ACC112 (cell line): Measurements from ENCODE around the gene ANKRD33B.

Experiments used
- H2AFZ ChIP-seq: fragments of 200-600 bp; sonication (generic); one replicate; pipeline ENCODE4 v1.6.0; 2017; ENCODE audit warnings: antibody characterized with exemption, low read length; ENCODE audit not compliant: unreplicated experiment
- H3K27ac ChIP-seq: fragments of 200-600 bp; sonication (generic); 2 replicates; pipeline ENCODE4 v1.5.1; 2014; ENCODE audit warnings: low read depth, mild to moderate bottlenecking, antibody characterized with exemption, low read length, moderate library complexity
- H3K27me3 ChIP-seq: fragments of 200-600 bp; sonication (generic); 2 replicates; pipeline ENCODE4 v1.6.1; 2014; ENCODE audit warnings: mild to moderate bottlenecking, antibody characterized with exemption, low read length, moderate library complexity, mixed read lengths; ENCODE audit not compliant: insufficient read depth
- H3K36me3 ChIP-seq: fragments of 200-600 bp; sonication (generic); 2 replicates; pipeline ENCODE4 v1.6.1; 2016; ENCODE audit warnings: mild to moderate bottlenecking, antibody characterized with exemption, low read length, moderate library complexity, mixed read lengths; ENCODE audit not compliant: insufficient read depth
- H3K4me1 ChIP-seq: fragments of 200-600 bp; sonication (generic); one replicate; pipeline ENCODE4 v1.6.1; 2016; ENCODE audit warnings: low read length, mixed read lengths; ENCODE audit not compliant: insufficient read depth, unreplicated experiment, control insufficient read depth
- H3K4me3 ChIP-seq: fragments of 200-600 bp; sonication (generic); 2 replicates; pipeline ENCODE4 v1.5.1; 2014; ENCODE audit warnings: mild to moderate bottlenecking, low read depth, low read length
- H3K79me2 ChIP-seq: fragments of 200-600 bp; sonication (generic); one replicate; pipeline ENCODE4 v1.6.0; 2016; ENCODE audit warnings: low read length; ENCODE audit not compliant: control insufficient read depth, unreplicated experiment, insufficient read depth

The ANKRD33B gene

DNA sequence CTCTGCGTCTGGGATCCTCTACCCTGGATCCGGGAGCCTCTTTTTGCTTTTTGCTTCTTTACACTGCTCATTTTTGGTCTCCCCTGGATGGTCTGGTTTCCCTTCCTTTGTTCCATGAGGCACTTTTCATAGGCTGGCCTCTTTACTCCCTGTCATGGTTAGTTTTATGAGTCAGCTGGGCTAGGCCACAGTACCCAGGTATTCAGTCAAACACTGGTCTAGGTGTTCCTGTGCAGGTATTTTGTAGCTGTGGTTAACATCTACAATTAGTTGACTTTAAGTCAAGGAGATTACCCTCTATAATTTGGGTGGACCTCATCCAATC lies 17.5 kb downstream of the ANKRD33B start:
- H3K4me3 ChIP-seq = no peak overlapping the region
- H3K27ac ChIP-seq = no peak overlapping the region
- peaks cover 11% of the 10 kb centered on the region for H3K4me1 ChIP-seq
- H3K36me3 ChIP-seq = no peaks in the 10 kb centered on the region
- H3K79me2 ChIP-seq = no peaks in the 10 kb centered on the region
- H3K27me3 ChIP-seq = no peaks in the 10 kb centered on the region
- H2AFZ ChIP-seq = no peak overlapping the region

DNA sequence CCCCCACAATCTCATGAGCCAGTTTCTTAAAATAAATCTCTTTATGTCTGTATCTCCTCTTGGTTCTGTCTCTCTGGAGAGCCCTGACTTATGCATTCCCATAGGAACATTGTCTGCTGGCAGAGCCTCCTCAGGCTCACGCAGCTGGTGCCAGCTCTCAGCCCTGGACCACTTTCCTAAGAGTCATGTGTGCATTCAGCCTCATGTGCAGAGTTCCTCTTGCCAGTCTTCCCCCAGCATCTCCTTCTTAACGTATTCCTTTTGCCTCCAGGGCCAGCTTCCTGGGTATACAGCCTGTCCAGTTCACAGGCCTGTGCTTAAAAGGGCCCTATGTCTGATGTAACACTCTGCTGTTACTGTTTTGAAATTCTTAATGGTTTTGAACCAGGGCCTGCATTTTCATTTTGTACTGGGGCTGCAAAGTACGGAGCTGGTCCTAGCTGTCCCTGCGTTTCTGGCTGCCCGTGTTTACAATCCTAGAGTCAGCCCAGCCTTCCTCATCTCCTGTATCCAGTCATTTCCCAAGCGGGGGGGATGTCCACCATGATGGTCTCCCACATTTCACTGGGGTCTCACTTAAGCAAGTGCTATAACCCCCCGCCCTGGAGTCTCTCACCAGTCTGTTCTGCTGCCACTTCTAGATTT lies 18.1 kb downstream of the ANKRD33B start:
- H3K27me3 ChIP-seq = no peaks in the 10 kb centered on the region
- no peak overlapping the region for H3K4me3 ChIP-seq
- peaks cover 11% of the 10 kb centered on the region for H3K4me1 ChIP-seq
- no peak overlapping the region for H3K27ac ChIP-seq
- no peak overlapping the region for H2AFZ ChIP-seq
- H3K36me3 ChIP-seq = no peaks in the 10 kb centered on the region
- no peaks in the 10 kb centered on the region for H3K79me2 ChIP-seq

DNA sequence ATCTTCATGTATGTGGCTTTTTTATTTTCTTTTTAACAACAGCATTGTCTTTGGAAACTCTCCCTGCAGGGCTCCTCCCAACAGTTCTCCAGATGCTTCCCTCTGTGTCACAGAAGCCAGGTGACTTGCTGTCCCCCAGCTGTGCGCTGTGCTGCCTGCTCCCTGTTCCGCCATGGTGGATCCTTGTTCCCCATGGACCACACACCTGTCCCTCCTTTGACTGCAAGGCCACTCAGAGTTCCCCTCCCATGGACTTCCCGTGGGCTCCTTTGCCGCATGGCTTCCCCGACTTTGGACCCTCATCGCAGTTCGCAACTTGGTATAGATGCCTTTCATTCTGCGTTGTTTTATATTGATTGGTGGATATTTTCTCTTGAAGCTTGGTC lies 18.6 kb downstream of the ANKRD33B start:
- no peak overlapping the region for H2AFZ ChIP-seq
- no peaks in the 10 kb centered on the region for H3K79me2 ChIP-seq
- no peaks in the 10 kb centered on the region for H3K36me3 ChIP-seq
- no peak overlapping the region for H3K27ac ChIP-seq
- H3K27me3 ChIP-seq = no peaks in the 10 kb centered on the region
- no peak overlapping the region for H3K4me3 ChIP-seq
- H3K4me1 ChIP-seq = peaks cover 8% of the 10 kb centered on the region

DNA sequence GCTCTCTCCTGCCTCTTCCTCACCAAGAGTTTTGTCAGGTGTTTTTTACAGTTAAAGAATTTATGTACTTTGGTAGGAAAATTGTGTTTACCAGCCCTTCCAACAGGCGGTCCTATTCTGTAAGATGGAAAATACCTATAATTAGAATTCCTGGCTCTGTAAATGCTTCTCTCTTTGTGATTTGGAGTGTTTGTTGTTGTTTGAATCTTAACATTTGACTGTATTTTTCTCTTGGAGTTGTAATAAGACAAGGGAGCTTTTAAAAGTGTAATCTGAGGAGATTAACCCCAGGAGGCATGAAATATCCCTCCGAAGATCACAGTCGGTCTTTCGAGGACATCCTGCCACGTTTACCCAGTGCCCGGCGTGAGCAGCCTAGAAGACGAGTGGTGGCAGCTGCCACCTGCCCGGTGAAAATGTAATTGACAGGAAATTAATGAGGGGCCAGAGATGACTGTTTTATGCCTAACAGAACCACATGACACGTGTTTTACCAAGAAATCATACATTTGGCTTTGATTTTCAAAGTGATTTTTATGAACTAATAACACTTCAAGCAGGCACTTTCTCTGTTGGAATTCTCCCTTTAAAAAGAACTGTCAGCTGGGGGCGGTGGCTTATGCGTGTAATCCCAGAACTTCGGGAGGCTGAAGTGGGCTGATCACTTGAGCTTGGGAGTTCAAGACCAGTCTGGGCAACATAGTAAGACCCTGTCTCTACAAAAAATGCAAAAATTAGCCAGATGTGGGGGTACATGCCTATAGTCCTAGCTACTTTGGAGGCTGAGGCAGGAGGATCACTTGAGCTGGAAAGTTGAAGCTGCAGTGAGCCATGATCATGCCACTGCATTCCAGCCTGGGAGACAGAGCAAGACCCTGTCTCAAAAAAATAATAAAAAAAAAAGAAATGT lies 20.0 kb downstream of the ANKRD33B start:
- no peaks in the 10 kb centered on the region for H3K27me3 ChIP-seq
- no peaks in the 10 kb centered on the region for H3K79me2 ChIP-seq
- no peaks in the 10 kb centered on the region for H3K4me1 ChIP-seq
- no peak overlapping the region for H2AFZ ChIP-seq
- no peaks in the 10 kb centered on the region for H3K36me3 ChIP-seq
- H3K27ac ChIP-seq = no peak overlapping the region
- no peak overlapping the region for H3K4me3 ChIP-seq

DNA sequence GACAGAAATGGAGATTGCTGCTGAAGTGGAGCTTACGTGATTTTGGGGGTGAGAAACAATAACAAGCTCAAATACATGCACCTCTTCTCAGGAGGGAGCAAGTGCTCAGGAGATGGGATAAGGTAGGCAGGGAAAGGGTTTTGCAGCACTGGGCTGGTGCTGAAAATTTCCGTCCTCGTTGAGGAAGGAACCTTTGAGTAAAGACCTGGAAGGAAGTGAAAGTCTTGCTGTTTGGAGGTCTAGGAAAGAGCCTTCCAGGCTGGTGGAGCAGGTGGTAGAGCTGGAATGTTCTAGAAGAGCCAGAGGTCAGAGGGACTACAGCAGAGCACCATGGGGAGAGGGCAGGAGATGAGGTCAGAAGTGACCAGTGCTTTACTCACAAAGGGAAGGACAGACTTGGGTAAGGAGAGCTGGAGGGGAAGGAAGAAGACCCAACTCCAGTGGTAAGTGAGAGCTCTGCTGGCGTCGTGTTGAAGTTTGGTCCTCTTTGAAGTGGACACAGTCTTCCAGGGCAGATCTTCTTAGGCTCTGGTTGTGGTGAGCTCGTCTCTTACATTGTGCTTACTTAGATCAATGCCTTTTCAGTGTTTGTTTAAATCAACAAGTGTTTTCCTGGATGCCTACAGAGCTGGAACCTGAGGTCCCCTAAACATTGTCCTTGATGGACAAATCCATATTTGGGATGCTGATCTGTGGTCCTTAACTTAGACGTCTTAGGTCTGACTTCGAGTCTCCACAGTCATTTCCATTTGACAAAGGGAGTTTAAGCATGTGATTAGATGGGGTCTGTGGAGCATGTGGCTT lies 21.0 kb downstream of the ANKRD33B start:
- Histone ChIP-seq H3K36me3 (no peaks in the 10 kb centered on the region), H3K4me1 (no peaks in the 10 kb centered on the region), H3K79me2 (no peaks in the 10 kb centered on the region), H3K27me3 (no peaks in the 10 kb centered on the region), H3K27ac (no peak overlapping the region), H3K4me3 (no peak overlapping the region), H2AFZ (no peak overlapping the region)

DNA sequence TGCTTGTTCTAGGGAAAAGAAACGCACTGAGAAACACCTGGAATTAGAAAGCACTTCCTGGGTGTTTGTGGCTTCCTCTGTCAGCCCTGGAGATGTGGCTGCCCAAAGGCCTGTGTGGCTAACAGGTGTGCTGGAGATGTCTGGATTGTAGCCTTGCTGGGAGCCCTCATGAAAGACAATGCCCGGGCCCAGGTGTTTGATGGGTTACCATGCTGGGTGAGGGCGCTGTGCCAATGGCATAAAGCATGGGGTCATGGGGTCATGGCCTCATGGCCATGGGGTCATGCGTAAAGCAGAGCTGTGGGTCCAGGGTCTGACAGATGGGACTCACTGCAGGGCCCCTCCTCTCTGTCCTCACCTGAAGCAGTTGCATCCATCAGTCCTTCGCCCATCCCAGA lies 21.6 kb downstream of the ANKRD33B start:
- Histone ChIP-seq H3K27me3 (no peaks in the 10 kb centered on the region), H3K79me2 (no peaks in the 10 kb centered on the region), H3K4me3 (no peak overlapping the region), H3K36me3 (no peaks in the 10 kb centered on the region), H2AFZ (no peak overlapping the region), H3K4me1 (no peaks in the 10 kb centered on the region), H3K27ac (no peak overlapping the region)

DNA sequence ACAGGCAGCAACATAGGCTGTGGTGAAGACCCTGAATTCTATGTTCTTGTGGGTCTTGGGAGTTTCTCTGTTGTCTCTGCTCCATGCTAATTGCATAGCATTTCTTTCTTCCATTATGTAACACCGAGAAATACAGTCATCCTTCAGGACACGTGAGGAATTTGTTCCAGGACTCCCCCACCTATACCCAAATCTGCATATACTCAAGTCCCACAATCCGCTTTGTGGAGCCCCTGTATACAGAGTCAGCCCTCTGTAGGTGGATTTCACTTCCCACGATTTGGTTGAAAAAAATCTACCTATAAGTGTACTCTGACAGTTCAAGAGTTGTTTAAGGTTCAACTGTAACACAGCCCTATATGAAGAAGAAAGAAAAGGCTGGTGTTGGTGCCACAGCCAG lies 22.1 kb downstream of the ANKRD33B start:
- Histone ChIP-seq H3K4me3 (no peak overlapping the region), H3K4me1 (peaks cover 5% of the 10 kb centered on the region), H3K79me2 (no peaks in the 10 kb centered on the region), H2AFZ (no peak overlapping the region), H3K27me3 (no peaks in the 10 kb centered on the region), H3K36me3 (no peaks in the 10 kb centered on the region), H3K27ac (no peak overlapping the region)

DNA sequence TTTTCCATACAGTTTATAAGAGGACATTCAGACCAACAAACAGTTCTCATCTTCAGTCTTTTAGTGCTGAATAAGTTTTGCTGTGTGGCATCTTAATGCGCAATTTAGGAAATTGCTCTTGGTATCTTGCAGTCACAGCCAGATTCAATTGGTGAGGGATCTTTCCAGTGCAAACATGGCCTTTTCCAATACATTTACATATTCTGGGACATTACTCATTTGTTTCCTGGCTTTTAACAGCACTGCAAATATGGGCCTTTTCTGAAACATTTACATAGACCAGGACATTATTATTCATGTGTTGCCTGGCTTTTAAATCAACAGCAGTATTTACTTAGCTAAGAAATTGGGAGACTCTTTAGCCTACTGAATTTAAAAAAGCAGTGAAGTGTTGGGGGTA lies 22.7 kb downstream of the ANKRD33B start:
- Histone ChIP-seq H3K27me3 (no peaks in the 10 kb centered on the region), H3K79me2 (no peaks in the 10 kb centered on the region), H3K27ac (no peak overlapping the region), H2AFZ (no peak overlapping the region), H3K4me1 (peaks cover 8% of the 10 kb centered on the region), H3K4me3 (no peak overlapping the region), H3K36me3 (no peaks in the 10 kb centered on the region)

DNA sequence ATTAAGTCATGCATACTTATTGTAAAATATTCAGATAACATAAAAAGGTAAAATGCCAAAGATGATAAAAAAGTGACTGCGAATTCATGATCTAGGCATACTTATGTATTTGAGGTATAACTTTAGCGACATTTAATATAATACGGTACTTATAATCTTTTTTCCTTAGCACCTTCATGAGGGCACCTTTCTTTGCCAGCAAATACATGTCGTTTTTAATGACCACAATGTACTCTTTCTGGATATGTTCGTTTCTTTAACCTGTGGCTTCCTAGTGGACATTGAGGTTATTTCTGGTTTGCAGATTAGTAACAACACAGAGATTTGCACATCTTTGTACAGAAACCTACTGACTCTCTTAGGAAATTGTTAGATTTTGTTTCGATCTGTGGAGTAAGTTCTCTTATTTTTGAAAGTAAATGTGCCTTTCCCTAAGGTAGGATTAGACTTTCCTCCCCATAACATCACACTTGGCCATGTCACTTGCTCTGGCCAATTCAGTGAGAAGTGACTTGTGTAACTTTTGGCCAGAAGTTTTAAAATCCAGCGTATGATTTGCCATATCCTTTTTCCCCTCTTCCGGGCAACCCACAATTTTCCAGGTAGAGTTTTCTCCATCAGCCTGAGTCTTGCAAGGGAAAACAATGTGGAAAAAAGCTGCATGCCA lies 24.4 kb downstream of the ANKRD33B start:
- Histone ChIP-seq H2AFZ (no peak overlapping the region), H3K27me3 (no peaks in the 10 kb centered on the region), H3K79me2 (no peaks in the 10 kb centered on the region), H3K4me3 (no peak overlapping the region), H3K27ac (no peak overlapping the region), H3K36me3 (no peaks in the 10 kb centered on the region), H3K4me1 (peaks cover 12% of the 10 kb centered on the region)

DNA sequence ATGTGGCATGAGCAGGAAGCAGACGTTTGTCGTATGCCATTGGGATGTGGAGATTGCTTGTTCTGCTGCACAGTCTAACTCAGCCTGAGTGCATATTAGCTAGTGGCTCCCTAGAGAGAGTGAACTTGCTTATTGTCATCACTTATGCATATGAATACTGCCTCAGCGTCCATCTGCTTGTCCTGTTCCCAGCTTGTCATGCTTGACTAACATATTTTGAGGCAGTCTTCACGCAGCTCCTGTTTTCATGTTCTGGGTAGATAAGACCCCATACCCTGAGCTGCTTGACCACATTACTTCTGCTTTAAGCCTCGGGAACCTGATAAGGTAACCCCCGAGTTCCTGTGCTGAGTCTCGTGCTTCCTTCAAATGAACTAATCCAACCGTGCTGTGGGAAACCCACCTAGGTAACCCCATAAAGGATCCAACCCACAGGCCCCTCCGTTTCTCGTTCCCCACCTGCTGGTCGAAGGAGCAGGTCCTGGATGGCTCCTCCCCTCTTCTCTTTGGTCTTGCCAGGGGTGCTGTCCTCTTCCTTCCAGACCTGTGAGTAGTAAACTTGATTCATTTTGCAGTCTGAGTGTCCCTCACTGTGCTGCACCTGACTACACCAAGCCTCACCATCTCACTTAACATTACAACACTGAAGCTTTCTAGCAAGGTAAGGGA lies 25.0 kb downstream of the ANKRD33B start:
- Histone ChIP-seq H3K27me3 (no peaks in the 10 kb centered on the region), H3K4me3 (no peak overlapping the region), H3K4me1 (peaks cover 12% of the 10 kb centered on the region), H3K27ac (no peak overlapping the region), H3K79me2 (no peaks in the 10 kb centered on the region), H3K36me3 (no peaks in the 10 kb centered on the region), H2AFZ (no peak overlapping the region)
